ENCODE data around the gene TRAPPC1. TPM values are rescaled to one million over a fixed set of nuclear protein-coding genes. Genes with fewer than 3 reads are reported as not detected.
A peak's percentile ranks its signal among the peaks of the same experiment; 100 is the strongest.

The TRAPPC1 gene
- total RNA-seq, 2 experiments from 2014 or later = 39.3 to 39.5 TPM

- Mint-ChIP-seq H3K9me3 (no peaks in the 10 kb centered on the region), H3K27ac (no peak overlapping the region), H3K27me3 (no peaks in the 10 kb centered on the region), H3K36me3 (ENCODE audit: low read depth) (peaks cover 4% of the 10 kb centered on the region), H3K4me3 (no peak overlapping the region), H3K4me1 (ENCODE audit: low read depth) (peaks cover 6% of the 10 kb centered on the region)
- ChIA-PET POLR2A (interaction anchor here (0.6 kb wide), 1 partner anchor 111 kb away, joined by 3 read pairs; no protein-coding TSS in a partner anchor), CTCF (interaction anchor here (0.6 to 1.7 kb wide), 2 partner anchors 20 to 25 kb away, joined by 3 to 5 read pairs; partner anchors contain the start of genes CYB5D1 and NAA38)
- Histone ChIP-seq H3K27me3 (ENCODE audit: control insufficient read depth in 1 of 2, insufficient read depth in 2 of 2, low read length in 2 of 2) (no peaks in the 10 kb centered on the region), H3K4me3 (ENCODE audit: low read length) (peak overlapping the region; percentile 3), H3K36me3 (ENCODE audit: insufficient read depth, low read length) (peaks cover 21% of the 10 kb centered on the region), H3K27ac (ENCODE audit: low read depth in 1 of 2, low read length in 2 of 2) (peak overlapping the region in 1 of 2 donors; percentile 41), H3K4me1 (ENCODE audit: insufficient read depth, low read length) (peaks cover 53% of the 10 kb centered on the region), H3K9me3 (ENCODE audit: control insufficient read depth in 1 of 2, insufficient read depth in 1 of 2, low read length in 2 of 2) (no peaks in the 10 kb centered on the region)
- no peak for ATAC-seq (ENCODE audit: poor library complexity)
- TF ChIP-seq CTCF (IDR thresholded peaks at IDR 0.05) = no peak
- DNase-seq = peak in 2 of 14 experiments; percentile 14 to 25
- intact Hi-C loops (cut with DNase I, micrococcal nuclease) = no loop called here
Measured at GRCh38 chr17:7882068-7882467, 49.7 kb downstream of the TRAPPC1 start.

- ChIA-PET CTCF (no interaction called here), POLR2A (no interaction called here)
- H3K27ac Mint-ChIP-seq = no peak overlapping the region
- H3K36me3 ChIP-seq (ENCODE audit: insufficient read depth, low read length) = peaks cover 21% of the 10 kb centered on the region
- H3K9me3 ChIP-seq (ENCODE audit: control insufficient read depth in 1 of 2, insufficient read depth in 1 of 2, low read length in 2 of 2) = no peaks in the 10 kb centered on the region
- H3K27ac ChIP-seq (ENCODE audit: low read depth in 1 of 2, low read length in 2 of 2) = peak overlapping the region in 1 of 2 donors; percentile 41
- H3K4me1 ChIP-seq (ENCODE audit: insufficient read depth, low read length) = peaks cover 47% of the 10 kb centered on the region
- H3K27me3 Mint-ChIP-seq = no peaks in the 10 kb centered on the region
- peak overlapping the region; percentile 3 for H3K4me3 ChIP-seq (ENCODE audit: low read length)
- peaks cover 5% of the 10 kb centered on the region for H3K4me1 Mint-ChIP-seq (ENCODE audit: low read depth)
- ATAC-seq (ENCODE audit: poor library complexity) (no peak), DNase-seq (peak in 2 of 14 experiments; percentile 19 to 46)
- no peak overlapping the region for H3K4me3 Mint-ChIP-seq
- peaks cover 4% of the 10 kb centered on the region for H3K36me3 Mint-ChIP-seq (ENCODE audit: low read depth)
- no peak for TF ChIP-seq CTCF (IDR thresholded peaks at IDR 0.05)
- H3K9me3 Mint-ChIP-seq = no peaks in the 10 kb centered on the region
- intact Hi-C loops (cut with DNase I, micrococcal nuclease) = no loop called here
- no peaks in the 10 kb centered on the region for H3K27me3 ChIP-seq (ENCODE audit: control insufficient read depth in 1 of 2, insufficient read depth in 2 of 2, low read length in 2 of 2)
Measured at GRCh38 chr17:7881276-7882054, 50.3 kb downstream of the TRAPPC1 start.

Other genes starting within 250 kb of the TRAPPC1 start
- 10 to 100 TPM; 25.8 to 26.0 TPM for gene TP53, start 244.5 kb downstream of the TRAPPC1 start, total RNA-seq
- gene WRAP53, start 243.5 kb downstream of the TRAPPC1 start, total RNA-seq = 1 to 10 TPM; 3.9 to 4.0 TPM
- not detected for gene EFNB3, start 226.7 kb downstream of the TRAPPC1 start, total RNA-seq
- gene DNAH2, start 214.2 kb downstream of the TRAPPC1 start, total RNA-seq = not detected
- 100 to 1,000 TPM; 189 to 191 TPM for gene KDM6B, start 97.7 kb downstream of the TRAPPC1 start, total RNA-seq
- 10 to 100 TPM; 29.3 to 29.6 TPM for gene TMEM88, start 76.9 kb downstream of the TRAPPC1 start, total RNA-seq
- 10 to 100 TPM; 15.4 to 16.3 TPM for gene NAA38, start 74.4 kb downstream of the TRAPPC1 start, total RNA-seq
- gene CYB5D1, start 73.9 kb downstream of the TRAPPC1 start, total RNA-seq = 1 to 10 TPM; 8.7 TPM
- gene CHD3, start 43.2 kb downstream of the TRAPPC1 start, total RNA-seq = 100 to 1,000 TPM; 263 to 297 TPM
- gene RNF227, start 15.7 kb downstream of the TRAPPC1 start, total RNA-seq = 1 to 10 TPM; 3.2 to 3.5 TPM
- 1 to 10 TPM; 7.1 to 8.2 TPM for gene KCNAB3, start 2.1 kb downstream of the TRAPPC1 start, total RNA-seq
- 10 to 100 TPM; 20.6 to 21.9 TPM for gene CNTROB, start 260 bp upstream of the TRAPPC1 start, total RNA-seq
- under 1 TPM in 1 of 2 experiments, not detected in 1; 0.06 TPM for gene GUCY2D, start 70.7 kb upstream of the TRAPPC1 start, total RNA-seq
- not detected for gene ALOX15B, start 107.1 kb upstream of the TRAPPC1 start, total RNA-seq
- gene ALOX12B, start 155.8 kb upstream of the TRAPPC1 start, total RNA-seq = under 1 TPM in 1 of 2 experiments, not detected in 1; 0.41 TPM
- under 1 TPM; 0.81 to 0.91 TPM for gene ALOXE3, start 186.6 kb upstream of the TRAPPC1 start, total RNA-seq
- under 1 TPM; 0.52 to 0.53 TPM for gene HES7, start 192.2 kb upstream of the TRAPPC1 start, total RNA-seq
- 1,000 to 10,000 TPM; 1,723 to 1,794 TPM for gene PER1, start 220.5 kb upstream of the TRAPPC1 start, total RNA-seq
- 100 to 1,000 TPM; 351 to 366 TPM for gene VAMP2, start 231.0 kb upstream of the TRAPPC1 start, total RNA-seq
- 10 to 100 TPM; 12.2 to 12.9 TPM for gene TMEM107, start 244.4 kb upstream of the TRAPPC1 start, total RNA-seq

Data from CD4-positive, alpha-beta T cell (primary cell).